Hepatocyte (in vitro differentiated cells): ENCODE measurements around the gene ZNF584.

ENCODE experiments used
- EZH2 ChIP-seq: fragments of 200-600 bp; sonication (generic); IDR thresholded peaks from 2 replicates; pipeline ENCODE4 v1.6.1; 2016; ENCODE audit warnings: antibody characterized with exemption, mild to moderate bottlenecking, borderline replicate concordance
- EZH2phosphoT487 ChIP-seq: fragments of 200-600 bp; sonication (generic); IDR thresholded peaks from one replicate; pipeline ENCODE4 v1.6.1; 2018; ENCODE audit warnings: antibody characterized with exemption, mild to moderate bottlenecking, low read depth, moderate library complexity; ENCODE audit not compliant: unreplicated experiment, severe bottlenecking
- TF ChIP-seq, protein P1 (sequence below): fragments of 200-600 bp; sonication (generic); IDR thresholded peaks from 2 replicates; pipeline ENCODE4 v1.5.1; 2016; ENCODE audit warnings: antibody characterized with exemption, mild to moderate bottlenecking; ENCODE audit not compliant: poor library complexity

DNA sequence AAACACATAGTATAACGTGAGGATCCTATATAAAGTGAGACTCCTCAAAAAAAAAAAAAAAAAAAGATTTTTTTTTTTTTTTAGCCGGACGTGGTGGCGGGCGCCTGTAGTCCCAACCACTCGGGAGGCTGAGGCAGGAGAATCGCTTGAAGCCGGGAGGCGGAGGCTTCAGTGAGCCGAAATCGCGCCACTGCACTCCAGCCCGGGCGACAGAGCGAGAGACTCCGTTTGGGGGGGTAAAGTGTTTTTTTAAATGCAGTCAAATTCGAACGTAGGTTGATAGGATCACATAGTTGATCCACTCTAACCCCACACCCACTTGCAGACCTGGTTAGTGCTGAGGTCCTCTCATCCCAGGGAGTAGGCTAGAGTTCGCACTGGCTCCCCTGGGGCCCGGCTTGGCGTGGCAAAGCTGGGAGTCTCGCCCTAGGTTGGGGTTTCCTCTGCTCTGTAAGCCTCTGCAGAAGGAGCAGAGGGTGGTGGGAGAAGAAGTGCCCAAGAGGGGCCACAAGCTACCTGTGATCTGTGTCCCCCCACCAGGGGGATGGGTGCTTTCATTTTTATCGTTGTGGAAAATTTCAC is 6.5 kb upstream of the ZNF584 start:
- TF ChIP-seq, protein P1, sequence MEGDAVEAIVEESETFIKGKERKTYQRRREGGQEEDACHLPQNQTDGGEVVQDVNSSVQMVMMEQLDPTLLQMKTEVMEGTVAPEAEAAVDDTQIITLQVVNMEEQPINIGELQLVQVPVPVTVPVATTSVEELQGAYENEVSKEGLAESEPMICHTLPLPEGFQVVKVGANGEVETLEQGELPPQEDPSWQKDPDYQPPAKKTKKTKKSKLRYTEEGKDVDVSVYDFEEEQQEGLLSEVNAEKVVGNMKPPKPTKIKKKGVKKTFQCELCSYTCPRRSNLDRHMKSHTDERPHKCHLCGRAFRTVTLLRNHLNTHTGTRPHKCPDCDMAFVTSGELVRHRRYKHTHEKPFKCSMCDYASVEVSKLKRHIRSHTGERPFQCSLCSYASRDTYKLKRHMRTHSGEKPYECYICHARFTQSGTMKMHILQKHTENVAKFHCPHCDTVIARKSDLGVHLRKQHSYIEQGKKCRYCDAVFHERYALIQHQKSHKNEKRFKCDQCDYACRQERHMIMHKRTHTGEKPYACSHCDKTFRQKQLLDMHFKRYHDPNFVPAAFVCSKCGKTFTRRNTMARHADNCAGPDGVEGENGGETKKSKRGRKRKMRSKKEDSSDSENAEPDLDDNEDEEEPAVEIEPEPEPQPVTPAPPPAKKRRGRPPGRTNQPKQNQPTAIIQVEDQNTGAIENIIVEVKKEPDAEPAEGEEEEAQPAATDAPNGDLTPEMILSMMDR = no peak
- TF ChIP-seq EZH2 (no peak), EZH2phosphoT487 (no peak)
